Upper lobe of left lung (tissue), 6 donors: ENCODE measurements around the gene UBB. TPM values are rescaled to one million over a fixed set of nuclear protein-coding genes. Genes with fewer than 3 reads are reported as not detected.

Source experiments
- ATAC-seq, 2 donors: fragments of 200-7000 bp; cut with Tn5 transposase; one replicate each; pipeline ENCODE4 v1.9.1; 2022; ENCODE audit warnings: mild to moderate bottlenecking in 2 of 2, moderate library complexity in 2 of 2; ENCODE audit not compliant: low FRiP score in 2 of 2
- DNase-seq, 2 donors: peaks; one replicate each; pipeline ENCODE4 v3.0.0-alpha.2; 2019 to 2020
- H3K27ac ChIP-seq, 4 donors: fragments of 200-600 bp; sonication (generic); one replicate each; pipeline ENCODE4 v1.5.1; 2016 to 2019
- H3K27me3 ChIP-seq, 4 donors: fragments of 200-600 bp; sonication (generic); one replicate each; pipeline ENCODE4 v1.5.1; 2017 to 2019
- H3K36me3 ChIP-seq, 4 donors: fragments of 200-600 bp; sonication (generic); one replicate each; pipeline ENCODE4 v1.5.1; 2016 to 2019
- H3K4me1 ChIP-seq, 4 donors: fragments of 200-600 bp; sonication (generic); one replicate each; pipeline ENCODE4 v1.5.1; 2018 to 2019
- H3K4me3 ChIP-seq, 4 donors: fragments of 200-600 bp; sonication (generic); one replicate each; pipeline ENCODE4 v1.5.1; 2017 to 2019; ENCODE audit warnings: mild to moderate bottlenecking in 2 of 4, moderate library complexity in 1 of 4
- H3K9me3 ChIP-seq, 4 donors: fragments of 200-600 bp; sonication (generic); one replicate each; pipeline ENCODE4 v1.5.1; 2018 to 2019
- EP300 ChIP-seq, 4 donors: sonication (generic); formaldehyde crosslinking; IDR thresholded peaks; one replicate each; pipeline ENCODE4 v1.5.1; 2017; ENCODE audit warnings: antibody characterized with exemption in 4 of 4, control low read depth in 2 of 4
- POLR2A ChIP-seq, 4 donors: fragments of 450-650 bp; IDR thresholded peaks; one replicate each; pipeline ENCODE4 v1.5.1; 2016 to 2017; ENCODE audit warnings: antibody characterized with exemption in 4 of 4, mild to moderate bottlenecking in 2 of 4
- POLR2AphosphoS5 ChIP-seq, 2 donors: sonication (generic); formaldehyde crosslinking; IDR thresholded peaks; one replicate each; pipeline ENCODE4 v1.5.1; 2017; ENCODE audit warnings: antibody characterized with exemption in 2 of 2
- WGBS, 2 donors: methylation state at CpG; one replicate each; pipeline ENCODE4 v1.1.5; 2017 to 2018; 5-methylcytosine and 5-hydroxymethylcytosine counted together
- total RNA-seq, 6 donors: library from RNA; depleted of rRNA in 4 of 6; stranded (reverse); fragments of >200 nt in 4 of 6; gene quantifications; one replicate each; pipeline versions ENCODE4 v1.1.0 to v1.2.1, GENCODE V29; 2016 to 2021
- TF ChIP-seq, protein P1 (sequence below), 6 experiments: fragments of 450-650 bp in 4 of 6; fragments of 200-600 bp in 2 of 6; sonication (generic) in 2 of 6; IDR thresholded peaks; one replicate each; pipeline ENCODE4 v1.5.1; 2016 to 2019; ENCODE audit warnings: antibody characterized with exemption in 6 of 6
- donor health status: DM: no; HTN: no; CAD: no; lungs with moderate emphysema.
- donor health status: DM: no; HTN: yes; CAD: no; lungs with severe emphysema.

Gene UBB
- total RNA-seq, 6 donors from 2014 or later: 281 to 1,666 (median 998) TPM

DNA sequence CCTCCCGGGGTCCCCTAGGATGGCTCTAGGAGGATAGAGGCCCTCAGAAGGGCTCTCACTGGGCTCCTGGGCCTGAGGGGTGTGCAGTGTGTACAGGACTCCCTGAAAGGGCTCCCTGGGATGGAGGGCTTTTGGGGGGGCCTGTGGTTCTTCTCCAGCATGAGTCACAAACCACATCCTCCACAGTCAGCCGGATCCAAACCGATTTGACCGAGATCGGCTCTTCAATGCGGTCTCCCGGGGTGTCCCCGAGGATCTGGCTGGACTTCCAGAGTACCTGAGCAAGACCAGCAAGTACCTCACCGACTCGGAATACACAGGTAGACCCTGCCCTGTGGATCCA, 39.0 kb downstream of the UBB start:
- no peak overlapping the region for H3K4me3 ChIP-seq
- H3K4me1 ChIP-seq: peaks cover 30 to 40% (median 37%) of the 10 kb centered on the region in 4 donors
- H3K36me3 ChIP-seq: peaks cover 7 to 65% (median 33%) of the 10 kb centered on the region in 4 donors
- ATAC-seq (no peak), DNase-seq (no peak)
- H3K27me3 ChIP-seq: no peaks in the 10 kb centered on the region
- TF ChIP-seq EP300 (IDR thresholded peaks at IDR 0.05): no peak
- no peak for TF ChIP-seq POLR2AphosphoS5 (IDR thresholded peaks at IDR 0.05)
- TF ChIP-seq, protein P1, sequence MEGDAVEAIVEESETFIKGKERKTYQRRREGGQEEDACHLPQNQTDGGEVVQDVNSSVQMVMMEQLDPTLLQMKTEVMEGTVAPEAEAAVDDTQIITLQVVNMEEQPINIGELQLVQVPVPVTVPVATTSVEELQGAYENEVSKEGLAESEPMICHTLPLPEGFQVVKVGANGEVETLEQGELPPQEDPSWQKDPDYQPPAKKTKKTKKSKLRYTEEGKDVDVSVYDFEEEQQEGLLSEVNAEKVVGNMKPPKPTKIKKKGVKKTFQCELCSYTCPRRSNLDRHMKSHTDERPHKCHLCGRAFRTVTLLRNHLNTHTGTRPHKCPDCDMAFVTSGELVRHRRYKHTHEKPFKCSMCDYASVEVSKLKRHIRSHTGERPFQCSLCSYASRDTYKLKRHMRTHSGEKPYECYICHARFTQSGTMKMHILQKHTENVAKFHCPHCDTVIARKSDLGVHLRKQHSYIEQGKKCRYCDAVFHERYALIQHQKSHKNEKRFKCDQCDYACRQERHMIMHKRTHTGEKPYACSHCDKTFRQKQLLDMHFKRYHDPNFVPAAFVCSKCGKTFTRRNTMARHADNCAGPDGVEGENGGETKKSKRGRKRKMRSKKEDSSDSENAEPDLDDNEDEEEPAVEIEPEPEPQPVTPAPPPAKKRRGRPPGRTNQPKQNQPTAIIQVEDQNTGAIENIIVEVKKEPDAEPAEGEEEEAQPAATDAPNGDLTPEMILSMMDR (IDR thresholded peaks at IDR 0.05): no peak
- no peak for TF ChIP-seq POLR2A (IDR thresholded peaks at IDR 0.05)
- peak overlapping the region; percentile 1 to 92 (median 58) for H3K27ac ChIP-seq
- H3K9me3 ChIP-seq: no peaks in the 10 kb centered on the region
- 79 to 88% methylated on average over 10 of the region's 10 CpGs for WGBS, 2 donors

DNA sequence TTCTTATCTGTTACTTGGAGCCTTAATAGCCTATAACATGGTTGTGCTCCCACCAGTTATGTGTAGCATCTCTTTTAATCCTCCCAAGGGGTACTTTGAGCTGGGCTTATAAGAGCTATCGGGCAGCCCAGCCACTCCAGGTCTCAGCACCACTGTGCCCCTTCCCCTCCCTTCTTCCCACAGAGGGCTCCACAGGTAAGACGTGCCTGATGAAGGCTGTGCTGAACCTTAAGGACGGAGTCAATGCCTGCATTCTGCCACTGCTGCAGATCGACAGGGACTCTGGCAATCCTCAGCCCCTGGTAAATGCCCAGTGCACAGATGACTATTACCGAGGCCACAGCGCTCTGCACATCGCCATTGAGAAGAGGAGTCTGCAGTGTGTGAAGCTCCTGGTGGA, 41.5 kb downstream of the UBB start:
- no peak for ATAC-seq
- Histone ChIP-seq H3K36me3 (peaks cover 11 to 90% (median 56%) of the 10 kb centered on the region in 4 donors), H3K4me1 (peaks cover 24 to 26% (median 25%) of the 10 kb centered on the region in 4 donors), H3K27ac (no peak overlapping the region), H3K9me3 (no peaks in the 10 kb centered on the region), H3K4me3 (no peak overlapping the region), H3K27me3 (no peaks in the 10 kb centered on the region)
- WGBS, 2 donors: 89 to 91% methylated on average over 6 to 7 of the region's 7 CpGs
- TF ChIP-seq EP300 (IDR thresholded peaks at IDR 0.05) (no peak), POLR2AphosphoS5 (IDR thresholded peaks at IDR 0.05) (no peak), POLR2A (IDR thresholded peaks at IDR 0.05) (no peak)
- TF ChIP-seq, protein P1 (IDR thresholded peaks at IDR 0.05): no peak
- DNase-seq: no peak

DNA sequence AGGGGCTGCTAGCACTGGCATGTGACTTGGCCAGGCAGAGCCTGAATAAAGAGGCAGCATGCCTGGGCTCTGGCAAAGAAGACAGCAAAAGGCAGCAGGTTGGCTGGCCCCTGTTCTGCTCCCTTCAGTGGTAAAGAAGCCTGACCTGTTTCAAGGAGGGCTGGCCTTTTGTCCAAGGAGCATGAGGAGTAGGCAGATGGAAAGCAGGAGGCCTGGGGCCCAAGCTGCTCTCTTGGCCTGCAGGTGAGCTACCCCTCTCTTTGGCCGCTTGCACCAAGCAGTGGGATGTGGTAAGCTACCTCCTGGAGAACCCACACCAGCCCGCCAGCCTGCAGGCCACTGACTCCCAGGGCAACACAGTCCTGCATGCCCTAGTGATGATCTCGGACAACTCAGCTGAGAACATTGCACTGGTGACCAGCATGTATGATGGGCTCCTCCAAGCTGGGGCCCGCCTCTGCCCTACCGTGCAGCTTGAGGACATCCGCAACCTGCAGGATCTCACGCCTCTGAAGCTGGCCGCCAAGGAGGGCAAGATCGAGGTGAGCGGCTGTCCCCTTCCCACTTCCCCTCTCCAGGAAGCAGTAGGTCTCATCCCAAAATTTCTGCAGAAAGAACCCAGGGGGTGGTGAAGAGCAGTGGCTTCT, 42.5 kb downstream of the UBB start:
- Histone ChIP-seq H3K36me3 (peaks cover 15 to 90% (median 57%) of the 10 kb centered on the region in 4 donors), H3K27me3 (no peaks in the 10 kb centered on the region), H3K4me3 (no peak overlapping the region), H3K27ac (no peak overlapping the region), H3K9me3 (no peaks in the 10 kb centered on the region), H3K4me1 (peaks cover 15 to 18% (median 16%) of the 10 kb centered on the region in 4 donors)
- no peak for DNase-seq
- no peak for ATAC-seq
- TF ChIP-seq POLR2AphosphoS5 (IDR thresholded peaks at IDR 0.05): no peak
- TF ChIP-seq, protein P1 (IDR thresholded peaks at IDR 0.05): no peak
- no peak for TF ChIP-seq POLR2A (IDR thresholded peaks at IDR 0.05)
- TF ChIP-seq EP300 (IDR thresholded peaks at IDR 0.05): no peak
- 91 to 94% methylated on average over 7 to 10 of the region's 10 CpGs for WGBS, 2 donors

GRCh38 chr17:16425202-16425601, 44.3 kb downstream of the UBB start:
- no peak for DNase-seq
- no peak for ATAC-seq
- Histone ChIP-seq H3K27ac (no peak overlapping the region), H3K4me1 (peaks cover 0 to 3% (median 0%) of the 10 kb centered on the region in 4 donors), H3K27me3 (no peaks in the 10 kb centered on the region), H3K4me3 (no peak overlapping the region), H3K9me3 (no peaks in the 10 kb centered on the region), H3K36me3 (peaks cover 15 to 90% (median 61%) of the 10 kb centered on the region in 4 donors)
- 73 to 97% methylated on average over 3 to 6 of the region's 6 CpGs for WGBS, 2 donors
- no peak for TF ChIP-seq EP300 (IDR thresholded peaks at IDR 0.05)
- no peak for TF ChIP-seq POLR2AphosphoS5 (IDR thresholded peaks at IDR 0.05)
- TF ChIP-seq POLR2A (IDR thresholded peaks at IDR 0.05): no peak
- TF ChIP-seq, protein P1 (IDR thresholded peaks at IDR 0.05): no peak
